Naive thymus-derived CD4-positive, alpha-beta T cell (primary cell): ENCODE data around the gene C1QTNF3. TPM values are rescaled to one million over a fixed set of nuclear protein-coding genes. Genes with fewer than 3 reads are reported as not detected.
"Not testable (repeated sequence)": the region's sequence is repeated elsewhere in the genome, so short reads cannot be mapped to it uniquely, and the experiment has no call there.

Experiments used
- ATAC-seq: fragments of 150-1000 bp; cut with Tn5 transposase; 2 replicates; pipeline ENCODE4 v1.10.0; 2021; ENCODE audit warnings: mild to moderate bottlenecking, moderate library complexity
- CTCF ChIA-PET: fragments of 350-600 bp; sonication (Branson Sonifier 250); formaldehyde crosslinking; loops from one replicate; lab custom pipeline; 2021; ENCODE audit warnings: antibody characterized with exemption; lab: Charles Lee
- POLR2A ChIA-PET: fragments of 350-600 bp; sonication (Branson Sonifier 250); formaldehyde crosslinking; loops from one replicate; lab custom pipeline; 2021; ENCODE audit warnings: antibody characterized with exemption, inconsistent platforms; lab: Charles Lee
- DNase-seq, 9 donors: peaks; one replicate each; pipeline versions ENCODE4 v3.0.0 to v3.0.0-alpha.2; 2020 to 2022; ENCODE audit warnings: mixed read lengths in 1 of 9
- H3K27ac ChIP-seq: one replicate; pipeline ENCODE4 v1.7.0; 2013; ENCODE audit warnings: mild to moderate bottlenecking, low read depth, low read length, moderate library complexity
- H3K27me3 ChIP-seq, 2 donors: one replicate each; pipeline ENCODE4 v1.7.0; 2013; ENCODE audit warnings: low read length in 2 of 2, mild to moderate bottlenecking in 2 of 2, moderate library complexity in 2 of 2; ENCODE audit not compliant: control insufficient read depth in 2 of 2, insufficient read depth in 2 of 2
- H3K36me3 ChIP-seq, 3 experiments: 1 replicate in 2 of 3; 2 replicates in 1 of 3; pipeline ENCODE4 v1.7.0; 2013; ENCODE audit warnings: low read length in 3 of 3, mild to moderate bottlenecking in 3 of 3, moderate library complexity in 1 of 3; ENCODE audit not compliant: insufficient read depth in 3 of 3, control insufficient read depth in 2 of 3
- H3K4me1 ChIP-seq, 2 donors: one replicate each; pipeline ENCODE4 v1.7.0; 2013; ENCODE audit warnings: low read length in 2 of 2, mild to moderate bottlenecking in 2 of 2, moderate library complexity in 1 of 2; ENCODE audit not compliant: control insufficient read depth in 2 of 2, insufficient read depth in 2 of 2
- H3K4me3 ChIP-seq: 2 replicates; pipeline ENCODE4 v1.7.0; 2013; ENCODE audit warnings: mild to moderate bottlenecking, low read length
- H3K9me3 ChIP-seq, 3 experiments: 1 replicate in 2 of 3; 2 replicates in 1 of 3; pipeline ENCODE4 v1.7.0; 2013; ENCODE audit warnings: low read length in 3 of 3; ENCODE audit not compliant: control insufficient read depth in 2 of 3
- H3K27ac Mint-ChIP-seq, 9 donors: one replicate each; pipeline ENCODE4 v1.8.0; 2020 to 2022; ENCODE audit warnings: mixed read lengths in 9 of 9, mild to moderate bottlenecking in 8 of 9, moderate library complexity in 5 of 9, inconsistent platforms in 2 of 9
- H3K27me3 Mint-ChIP-seq, 5 donors: one replicate each; pipeline ENCODE4 v1.8.0; 2021 to 2022; ENCODE audit warnings: mixed read lengths in 5 of 5, mild to moderate bottlenecking in 1 of 5
- H3K36me3 Mint-ChIP-seq, 5 donors: one replicate each; pipeline ENCODE4 v1.8.0; 2020 to 2022; ENCODE audit warnings: mixed read lengths in 5 of 5, mild to moderate bottlenecking in 3 of 5, inconsistent platforms in 1 of 5
- H3K4me1 Mint-ChIP-seq, 7 donors: one replicate each; pipeline ENCODE4 v1.8.0; 2020 to 2022; ENCODE audit warnings: mixed read lengths in 7 of 7, mild to moderate bottlenecking in 3 of 7, inconsistent platforms in 1 of 7
- H3K4me3 Mint-ChIP-seq, 10 donors: one replicate each; pipeline ENCODE4 v1.8.0; 2020 to 2022; ENCODE audit warnings: mild to moderate bottlenecking in 10 of 10, mixed read lengths in 10 of 10, moderate library complexity in 6 of 10, inconsistent platforms in 2 of 10
- H3K9me3 Mint-ChIP-seq, 11 donors: one replicate each; pipeline ENCODE4 v1.8.0; 2020 to 2022; ENCODE audit warnings: mixed read lengths in 11 of 11, mild to moderate bottlenecking in 4 of 11, inconsistent platforms in 1 of 11, moderate library complexity in 1 of 11
- intact Hi-C, 2 donors: fragments of 100-400 bp; cut with micrococcal nuclease; formaldehyde crosslinking; loops; one replicate each; pipeline ENCODE4 v1.15.1; 2023
- polyA plus RNA-seq, 2 donors: library from polyadenylated mRNA; unstranded; fragments of 300-500 nt; fragmentation: Illumina TruSeq; gene quantifications; one replicate each; pipeline ENCODE4 v1.2.3, GENCODE V29; 2021
- total RNA-seq, 6 experiments: library from RNA in 5 of 6; stranded (reverse) in 5 of 6; gene quantifications; 1 replicate in 5 of 6; 2 replicates in 1 of 6; pipeline ENCODE4 v1.2.3 and lab custom pipeline; 2021 to 2026

The C1QTNF3 gene
- total RNA-seq (1 to 10 TPM; 5.5 to 8.8 (median 6.2) TPM), polyA plus RNA-seq (under 1 TPM; 0.32 to 0.52 TPM), total RNA-seq (lab: John Stamatoyannopoulos, UW) (2.0 reads per million, percentile 9 among the genes with 10 or more reads in this experiment)

GRCh38 chr5:34043099-34043876, at the start of gene C1QTNF3:
Gene C1QTNF3, minus strand, starts transcription at chr5:34043213. Its CDS starts 88 bp downstream, at chr5:34043125.
- DNase-seq (no peak), ATAC-seq (no peak)
- no peaks in the 10 kb centered on the region for H3K27me3 ChIP-seq
- no peak within 1 kb of the TSS for H3K27ac ChIP-seq
- Mint-ChIP-seq H3K36me3 (peaks cover 0 to 26% (median 10%) of the 10 kb centered on the region in 5 donors), H3K9me3 (peaks cover 0 to 2% (median 0%) of the 10 kb centered on the region in 11 donors), H3K4me3 (no peak within 1 kb of the TSS), H3K27me3 (no peaks in the 10 kb centered on the region), H3K4me1 (peaks cover 0 to 18% (median 0%) of the 10 kb centered on the region in 7 donors), H3K27ac (no peak within 1 kb of the TSS)
- H3K4me3 ChIP-seq, result no peak within 1 kb of the TSS
- ChIA-PET CTCF (interaction anchor here (0.6 kb wide), 1 partner anchor 38 kb away, joined by 4 read pairs; no protein-coding TSS in a partner anchor), POLR2A (no interaction called here)
- H3K9me3 ChIP-seq, result no peaks in the 10 kb centered on the region
- no peaks in the 10 kb centered on the region for H3K4me1 ChIP-seq
- intact Hi-C loops, result no loop called here
- peaks cover 0 to 4% (median 0%) of the 10 kb centered on the region in 3 experiments for H3K36me3 ChIP-seq

- H3K9me3 ChIP-seq, H3K9me3 Mint-ChIP-seq, H3K27me3 ChIP-seq, POLR2A ChIA-PET, CTCF ChIA-PET, H3K4me3 Mint-ChIP-seq, DNase-seq, H3K4me1 ChIP-seq, H3K27ac ChIP-seq, H3K27ac Mint-ChIP-seq, H3K27me3 Mint-ChIP-seq, intact Hi-C loops, ATAC-seq, H3K36me3 ChIP-seq, H3K4me1 Mint-ChIP-seq, H3K4me3 ChIP-seq: not testable (repeated sequence)
- H3K36me3 Mint-ChIP-seq, result peaks cover 0 to 11% (median 2%) of the 10 kb centered on the region in 5 donors
These were observed 48.0 kb upstream of the C1QTNF3 start for GRCh38 chr5:34091039-34091438.

- H3K9me3 ChIP-seq, H3K9me3 Mint-ChIP-seq, CTCF ChIA-PET, H3K27ac ChIP-seq, H3K27ac Mint-ChIP-seq, H3K27me3 Mint-ChIP-seq, H3K4me3 Mint-ChIP-seq, H3K4me1 ChIP-seq, intact Hi-C loops, DNase-seq, H3K4me1 Mint-ChIP-seq, ATAC-seq, H3K4me3 ChIP-seq, H3K27me3 ChIP-seq, H3K36me3 ChIP-seq, POLR2A ChIA-PET: not testable (repeated sequence)
- H3K36me3 Mint-ChIP-seq, result peaks cover 0 to 11% (median 2%) of the 10 kb centered on the region in 5 donors
These were observed 46.8 kb upstream of the C1QTNF3 start for GRCh38 chr5:34089802-34090201.

GRCh38 chr5:34087728-34088127, 44.7 kb upstream of the C1QTNF3 start:
- H3K4me3 ChIP-seq, H3K4me1 ChIP-seq, H3K9me3 Mint-ChIP-seq, H3K36me3 Mint-ChIP-seq, H3K27me3 Mint-ChIP-seq, H3K9me3 ChIP-seq, DNase-seq, H3K4me3 Mint-ChIP-seq, ATAC-seq, POLR2A ChIA-PET, H3K36me3 ChIP-seq, H3K4me1 Mint-ChIP-seq, intact Hi-C loops, H3K27ac ChIP-seq, H3K27me3 ChIP-seq, H3K27ac Mint-ChIP-seq, CTCF ChIA-PET: not testable (repeated sequence)

GRCh38 chr5:34083898-34084297, 40.9 kb upstream of the C1QTNF3 start:
- H3K27ac ChIP-seq, H3K27me3 Mint-ChIP-seq, intact Hi-C loops, H3K27ac Mint-ChIP-seq, H3K4me3 Mint-ChIP-seq, POLR2A ChIA-PET, H3K27me3 ChIP-seq, H3K9me3 ChIP-seq, H3K4me1 Mint-ChIP-seq, CTCF ChIA-PET, H3K4me1 ChIP-seq, H3K4me3 ChIP-seq, H3K9me3 Mint-ChIP-seq, DNase-seq, H3K36me3 ChIP-seq, H3K36me3 Mint-ChIP-seq, ATAC-seq: not testable (repeated sequence)

GRCh38 chr5:34079505-34079904, 36.5 kb upstream of the C1QTNF3 start:
- POLR2A ChIA-PET, H3K4me1 ChIP-seq, CTCF ChIA-PET, H3K9me3 Mint-ChIP-seq, H3K27ac Mint-ChIP-seq, H3K36me3 ChIP-seq, H3K4me1 Mint-ChIP-seq, DNase-seq, H3K27me3 Mint-ChIP-seq, H3K4me3 Mint-ChIP-seq, ATAC-seq, H3K36me3 Mint-ChIP-seq, H3K27me3 ChIP-seq, H3K9me3 ChIP-seq, H3K4me3 ChIP-seq, H3K27ac ChIP-seq, intact Hi-C loops: not testable (repeated sequence)

GRCh38 chr5:34077636-34078035, 34.6 kb upstream of the C1QTNF3 start:
- H3K9me3 Mint-ChIP-seq, H3K27me3 Mint-ChIP-seq, H3K4me3 ChIP-seq, POLR2A ChIA-PET, CTCF ChIA-PET, H3K27me3 ChIP-seq, H3K9me3 ChIP-seq, intact Hi-C loops, H3K4me3 Mint-ChIP-seq, ATAC-seq, H3K4me1 ChIP-seq, H3K36me3 ChIP-seq, H3K4me1 Mint-ChIP-seq, DNase-seq, H3K27ac Mint-ChIP-seq, H3K36me3 Mint-ChIP-seq, H3K27ac ChIP-seq: not testable (repeated sequence)
